SK-N-SH treated with all-trans-retinoic acid at 6 μM for 48 hours (cell line): ENCODE measurements around the gene TMOD3.

Experiments
- ESRRG ChIP-seq: fragments of 250-450 bp; sonication (Bioruptor Pico); IDR thresholded peaks from 2 replicates; pipeline ENCODE4 v1.6.1; 2021; ENCODE audit warnings: mild to moderate bottlenecking
- RARB ChIP-seq: fragments of 250-450 bp; sonication (Bioruptor Pico); IDR thresholded peaks from 2 replicates; pipeline ENCODE4 v1.8.0; 2021; ENCODE audit warnings: mild to moderate bottlenecking, moderate library complexity
- ZFP3 ChIP-seq: fragments of 250-450 bp; sonication (Bioruptor Pico); IDR thresholded peaks from 2 replicates; pipeline ENCODE4 v1.5.0; 2020; ENCODE audit warnings: mild to moderate bottlenecking, moderate library complexity

- no peak for TF ChIP-seq ZFP3 (CRISPR knock-in tag)
- no peak for TF ChIP-seq RARB (CRISPR knock-in tag)
- TF ChIP-seq ESRRG (CRISPR knock-in tag), result no peak
Observed at GRCh38 chr15:51861557-51862359, 32.3 kb downstream of the TMOD3 start.
